NCI-H526 (cell line): ENCODE data around the gene SAP30L.
A peak's percentile ranks its signal among the peaks of the same experiment; 100 is the strongest.

Experiments
- DNase-seq, 2 experiments: peaks; one replicate each; lab custom pipeline; 2025; lab: John Stamatoyannopoulos, UW

Gene SAP30L, protein sequence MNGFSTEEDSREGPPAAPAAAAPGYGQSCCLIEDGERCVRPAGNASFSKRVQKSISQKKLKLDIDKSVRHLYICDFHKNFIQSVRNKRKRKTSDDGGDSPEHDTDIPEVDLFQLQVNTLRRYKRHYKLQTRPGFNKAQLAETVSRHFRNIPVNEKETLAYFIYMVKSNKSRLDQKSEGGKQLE

DNA sequence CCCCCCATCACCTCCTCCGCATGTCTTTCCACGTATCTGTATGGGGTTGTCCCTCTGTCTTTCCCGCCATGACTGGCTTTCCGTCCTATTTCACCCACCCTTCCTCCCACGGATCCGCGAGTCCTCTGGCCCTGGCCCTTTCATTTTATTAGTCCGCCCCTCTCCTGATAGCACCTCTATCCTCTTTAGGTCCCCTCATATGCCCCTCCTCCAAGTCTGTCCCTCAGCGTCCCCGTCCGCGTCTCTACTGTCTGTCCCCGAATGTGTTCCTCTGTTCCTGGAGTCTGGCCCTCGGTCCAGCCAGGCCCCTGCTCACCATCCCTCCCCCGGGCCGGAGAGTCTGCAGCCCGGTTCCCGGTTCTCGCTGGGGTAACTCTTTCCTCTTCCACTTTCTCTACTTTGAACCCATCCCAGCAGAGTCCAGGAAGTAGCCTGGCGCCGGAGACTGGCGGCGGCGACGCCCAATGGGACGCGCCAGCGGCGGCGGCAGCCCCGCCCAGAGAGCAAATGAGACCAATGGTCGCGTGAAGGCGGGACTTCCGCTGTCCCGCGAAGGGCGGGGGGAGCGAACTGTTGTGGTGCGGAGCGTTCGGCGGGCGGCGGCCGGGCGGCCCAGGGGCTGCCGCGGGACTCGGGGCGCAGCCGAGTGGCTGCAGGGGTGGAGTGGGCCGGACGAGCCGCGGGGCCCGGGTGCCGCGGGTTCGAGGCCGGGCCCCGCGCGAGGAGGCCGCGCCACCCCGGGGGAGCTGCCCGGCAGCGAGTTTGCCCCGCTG lies at the start of gene SAP30L:
Gene SAP30L, plus strand, starts transcription at position 576 of the 773 bp plus-strand sequence. CDS start 608 bp downstream, outside the sequence.
- peak; percentile 87 to 96 for DNase-seq

GRCh38 chr5:154396128-154396527 lies 49.7 kb upstream of the SAP30L start:
- no peak for DNase-seq

DNA sequence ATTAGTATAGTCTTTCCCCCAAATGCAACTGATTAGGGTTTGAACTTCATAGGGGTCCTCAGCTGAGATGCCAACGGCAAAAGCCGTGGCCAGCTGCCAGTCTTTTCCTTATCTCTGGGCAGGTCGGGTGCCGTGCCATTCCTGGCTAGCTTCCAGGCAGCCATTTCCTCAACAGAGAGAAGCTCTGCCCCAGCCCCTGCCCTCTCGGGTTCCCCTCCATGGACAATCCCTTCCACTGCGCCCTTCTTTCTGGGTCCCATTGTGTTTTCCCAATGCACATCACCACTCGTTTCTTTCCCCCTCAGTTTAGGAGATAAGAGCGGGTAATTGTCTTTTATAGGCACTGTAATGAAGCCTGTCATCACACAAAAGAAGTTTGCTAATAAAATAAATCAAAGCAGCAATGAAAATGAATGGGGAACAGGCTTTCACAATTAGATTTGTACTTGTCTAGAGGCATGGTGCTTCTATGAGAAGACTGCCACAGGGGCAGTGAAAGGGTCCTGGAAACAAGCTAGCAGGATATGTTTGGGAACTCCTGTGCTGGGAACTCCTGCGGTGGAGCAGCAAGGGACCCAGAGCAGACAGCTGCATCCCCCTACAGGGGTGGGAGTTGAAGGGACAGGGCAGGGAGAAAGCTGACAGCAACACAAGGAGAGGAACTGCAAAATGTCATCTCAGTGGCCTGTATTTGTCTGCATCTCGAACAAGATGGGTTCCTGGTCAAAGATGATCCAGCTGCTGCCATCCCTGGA lies 48.0 kb upstream of the SAP30L start:
- DNase-seq = no peak

GRCh38 chr5:154400678-154401077 lies 45.1 kb upstream of the SAP30L start:
- no peak for DNase-seq

GRCh38 chr5:154401355-154401754 lies 44.4 kb upstream of the SAP30L start:
- no peak for DNase-seq

- DNase-seq = no peak
Observed at GRCh38 chr5:154401931-154402330, 43.9 kb upstream of the SAP30L start.

GRCh38 chr5:154402611-154403010 lies 43.2 kb upstream of the SAP30L start:
- DNase-seq = no peak

GRCh38 chr5:154403234-154403633 lies 42.6 kb upstream of the SAP30L start:
- no peak for DNase-seq

DNA sequence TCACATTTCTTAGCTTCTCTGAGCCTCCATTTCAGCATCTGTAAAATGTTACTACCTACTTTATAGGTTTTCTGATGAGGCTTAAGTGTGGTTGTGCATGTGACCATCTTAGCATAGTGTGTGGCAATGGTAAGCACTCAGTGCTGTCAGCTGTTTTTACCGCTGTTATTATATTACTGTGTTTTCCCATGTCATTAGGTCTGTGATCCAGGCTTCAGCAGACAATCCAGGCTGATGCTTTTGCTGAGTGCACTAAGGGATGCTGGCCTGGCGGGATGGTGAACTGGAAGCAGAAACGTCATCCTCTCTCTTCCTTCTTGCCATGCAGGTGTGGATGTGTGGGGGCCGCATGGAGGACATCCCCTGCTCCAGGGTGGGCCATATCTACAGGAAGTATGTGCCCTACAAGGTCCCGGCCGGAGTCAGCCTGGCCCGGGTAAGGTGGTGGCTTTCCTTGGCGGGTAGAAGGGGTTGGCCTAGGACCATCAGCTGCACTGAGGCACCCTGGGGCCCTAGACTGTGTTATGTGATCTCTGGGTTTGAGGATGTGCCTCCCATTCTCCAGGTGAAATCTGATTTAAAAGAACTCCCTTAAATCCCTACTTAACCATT lies 41.9 kb upstream of the SAP30L start:
- DNase-seq = no peak

GRCh38 chr5:154405078-154405792 lies 40.6 kb upstream of the SAP30L start:
- DNase-seq = peak; percentile 47 to 88

GRCh38 chr5:154406231-154406630 lies 39.6 kb upstream of the SAP30L start:
- DNase-seq = no peak

- no peak for DNase-seq
Observed at GRCh38 chr5:154406826-154407225, 39.0 kb upstream of the SAP30L start.

GRCh38 chr5:154408811-154409210 lies 37.0 kb upstream of the SAP30L start:
- no peak for DNase-seq

GRCh38 chr5:154409230-154409840 lies 36.5 kb upstream of the SAP30L start:
- no peak for DNase-seq

DNA sequence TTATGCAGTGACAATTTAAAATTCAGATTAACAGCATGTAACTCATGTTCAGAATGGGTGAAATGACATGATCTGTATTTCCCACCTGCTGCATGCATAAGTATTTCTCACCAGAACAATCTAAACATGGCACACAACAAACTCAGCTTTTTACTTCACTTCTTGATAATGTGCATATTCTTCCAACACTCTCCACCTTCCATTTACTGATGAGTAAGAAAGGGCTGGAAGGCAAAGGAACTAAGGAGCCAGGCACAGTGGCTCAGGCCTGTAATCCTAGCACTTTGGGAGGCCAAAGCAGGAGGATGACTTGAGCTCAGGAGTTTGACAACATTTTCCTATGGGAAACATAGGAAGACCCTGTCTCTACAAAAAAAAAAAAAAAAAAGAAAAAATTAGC lies 35.8 kb upstream of the SAP30L start:
- no peak for DNase-seq

- no peak for DNase-seq
Observed at GRCh38 chr5:154410786-154411185, 35.0 kb upstream of the SAP30L start.

GRCh38 chr5:154411338-154411737 lies 34.5 kb upstream of the SAP30L start:
- DNase-seq = no peak

GRCh38 chr5:154412316-154412715 lies 33.5 kb upstream of the SAP30L start:
- no peak for DNase-seq

DNA sequence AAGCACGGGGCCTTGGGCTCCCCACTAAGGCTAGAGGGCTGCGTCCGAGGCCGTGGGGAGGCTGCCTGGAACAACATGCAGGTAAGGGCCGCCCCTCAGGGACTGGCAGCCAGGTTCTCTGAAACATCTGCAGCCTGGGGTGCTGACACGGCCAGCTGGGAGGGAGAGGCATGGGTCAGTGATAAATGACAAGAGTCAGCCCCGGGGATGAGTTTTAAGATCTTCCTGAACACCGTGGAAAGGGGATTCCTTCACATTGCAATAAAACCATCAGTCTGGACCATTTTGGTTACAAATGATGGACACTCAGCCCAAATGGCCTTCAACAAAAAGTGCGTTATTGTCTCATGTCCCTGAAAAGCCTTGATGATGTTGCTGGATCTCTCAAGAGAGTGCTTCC lies 32.9 kb upstream of the SAP30L start:
- DNase-seq = no peak

- no peak for DNase-seq
Observed at GRCh38 chr5:154415114-154415513, 30.7 kb upstream of the SAP30L start.

DNA sequence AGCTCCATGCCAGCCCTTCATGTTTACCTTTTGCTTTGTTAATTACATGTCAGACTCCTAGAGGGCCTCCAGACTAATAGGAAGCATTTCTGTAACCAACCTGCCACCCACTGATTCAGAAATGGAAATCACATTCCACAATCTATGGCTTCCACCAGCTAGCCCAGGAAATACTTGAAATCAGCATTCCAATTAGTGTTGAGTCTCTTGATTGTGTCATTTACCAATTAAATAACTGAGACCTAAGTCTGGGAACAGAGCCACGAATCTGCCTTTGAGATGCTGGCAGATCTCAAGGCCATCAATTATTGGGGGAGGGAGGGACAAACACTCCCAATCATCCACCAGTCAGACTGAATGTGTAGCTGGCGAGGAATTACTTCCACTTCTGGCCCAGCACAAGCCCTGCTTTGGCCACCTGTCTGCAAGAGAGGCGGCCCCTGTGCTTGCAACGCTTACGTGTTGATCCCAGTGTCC lies 27.4 kb upstream of the SAP30L start:
- no peak for DNase-seq
